GM12891 (cell line): ENCODE data around the gene SSBP2.

Experiments used
- POLR2A ChIP-seq: IDR thresholded peaks from 2 replicates; pipeline ENCODE4 v1.6.1; 2011; ENCODE audit warnings: low read depth, low read length, control low read depth
- POLR2AphosphoS5 ChIP-seq: IDR thresholded peaks from 2 replicates; pipeline ENCODE4 v1.6.1; 2011; ENCODE audit warnings: low read depth, low read length, control low read depth
- POU2F2 ChIP-seq: IDR thresholded peaks from 2 replicates; pipeline ENCODE4 v1.6.1; 2011; ENCODE audit warnings: low read depth, mild to moderate bottlenecking, control low read depth, low read length, moderate library complexity
- SPI1 ChIP-seq: IDR thresholded peaks from 2 replicates; pipeline ENCODE4 v1.6.1; 2011; ENCODE audit warnings: low read depth, low read length, control low read depth
- TAF1 ChIP-seq: IDR thresholded peaks from 2 replicates; pipeline ENCODE4 v1.6.1; 2011; ENCODE audit warnings: low read depth, low read length, control low read depth

- TF ChIP-seq POLR2A (no peak), POLR2AphosphoS5 (no peak), SPI1 (no peak), TAF1 (no peak), POU2F2 (no peak)
Observed at GRCh38 chr5:81363093-81363871, 387.6 kb downstream of the SSBP2 start.
